ENCODE measurements around the gene SSBP4. TPM values are rescaled to one million over a fixed set of nuclear protein-coding genes. Genes with fewer than 3 reads are reported as not detected.

Gene SSBP4
- total RNA-seq, 1 experiment from 2014 or later, result 46.2 TPM

GRCh38 chr19:18476507-18477041 is 57.4 kb downstream of the SSBP4 start:
- H3K27ac Mint-ChIP-seq (ENCODE audit: unreplicated experiment), result no peak overlapping the region
- no peak overlapping the region for H3K4me3 ChIP-seq (ENCODE audit: low read depth, low read length)
- H3K4me1 ChIP-seq, result no peaks in the 10 kb centered on the region
- no peaks in the 10 kb centered on the region for H3K27me3 ChIP-seq (replicated peaks; ENCODE audit: control insufficient read depth, insufficient read depth, low read length)
- no peaks in the 10 kb centered on the region for H3K27me3 Mint-ChIP-seq (ENCODE audit: insufficient read depth, unreplicated experiment)
- H3K36me3 Mint-ChIP-seq (ENCODE audit: insufficient read depth, unreplicated experiment), result peaks cover 11% of the 10 kb centered on the region
- H3K4me1 Mint-ChIP-seq (ENCODE audit: low read depth, unreplicated experiment), result peaks cover 6% of the 10 kb centered on the region
- no TSS peak for BruUV-seq (replicated peaks)
- no peak for TF ChIP-seq CTCF (IDR thresholded peaks at IDR 0.05; ENCODE audit: insufficient read depth in 1 of 2, low read depth in 1 of 2, low read length in 1 of 2, severe bottlenecking in 1 of 2, unreplicated experiment in 1 of 2)
- no peaks in the 10 kb centered on the region for H3K36me3 ChIP-seq (ENCODE audit: control insufficient read depth, insufficient read depth, low read length)
- CTCF ChIA-PET, result interaction anchor here (0.6 to 1.0 kb wide), 2 partner anchors 31 to 81 kb away, joined by 3 read pairs; partner anchors contain the start of gene KXD1
- no peaks in the 10 kb centered on the region for H3K9me3 ChIP-seq
- intact Hi-C loops (cut with micrococcal nuclease; ENCODE audit: unreplicated experiment), result loop anchor here (10.0 kb wide), 1 partner anchor 198 kb away; no protein-coding TSS in a partner anchor
- POLR2A ChIA-PET, result no interaction called here
- no peak for DNase-seq
- no peaks in the 10 kb centered on the region for H3K9me3 Mint-ChIP-seq (ENCODE audit: unreplicated experiment)
- no peak overlapping the region for H3K4me3 Mint-ChIP-seq (ENCODE audit: unreplicated experiment)

GRCh38 chr19:18477042-18477779 is 58.0 kb downstream of the SSBP4 start:
- Mint-ChIP-seq H3K27ac (ENCODE audit: unreplicated experiment) (no peak overlapping the region), H3K4me1 (ENCODE audit: low read depth, unreplicated experiment) (peaks cover 6% of the 10 kb centered on the region)

More at GRCh38 chr19:18477042-18477779, 58.0 kb downstream of the SSBP4 start:
- TF ChIP-seq CTCF (IDR thresholded peaks at IDR 0.05; ENCODE audit: insufficient read depth in 1 of 2, low read depth in 1 of 2, low read length in 1 of 2, severe bottlenecking in 1 of 2, unreplicated experiment in 1 of 2), result peak in 1 of 2 experiments; percentile 24
- no peaks in the 10 kb centered on the region for H3K27me3 ChIP-seq (replicated peaks; ENCODE audit: control insufficient read depth, insufficient read depth, low read length)
- no TSS peak for BruUV-seq (replicated peaks)
- H3K4me3 ChIP-seq (ENCODE audit: low read depth, low read length), result no peak overlapping the region
- no peak for DNase-seq
- POLR2A ChIA-PET, result no interaction called here
- intact Hi-C loops (cut with micrococcal nuclease; ENCODE audit: unreplicated experiment), result loop anchor here (10.0 kb wide), 1 partner anchor 198 kb away; no protein-coding TSS in a partner anchor
- CTCF ChIA-PET, result interaction anchor here (0.6 to 1.0 kb wide), 2 partner anchors 31 to 80 kb away, joined by 3 read pairs; partner anchors contain the start of gene KXD1
- no peak overlapping the region for H3K4me3 Mint-ChIP-seq (ENCODE audit: unreplicated experiment)
- no peaks in the 10 kb centered on the region for H3K27me3 Mint-ChIP-seq (ENCODE audit: insufficient read depth, unreplicated experiment)
- no peaks in the 10 kb centered on the region for H3K36me3 ChIP-seq (ENCODE audit: control insufficient read depth, insufficient read depth, low read length)
- H3K36me3 Mint-ChIP-seq (ENCODE audit: insufficient read depth, unreplicated experiment), result peaks cover 11% of the 10 kb centered on the region
- H3K9me3 ChIP-seq, result no peaks in the 10 kb centered on the region
- H3K9me3 Mint-ChIP-seq (ENCODE audit: unreplicated experiment), result no peaks in the 10 kb centered on the region
- no peaks in the 10 kb centered on the region for H3K4me1 ChIP-seq

Measured in Caco-2 (cell line).